H1 (cell line): Measurements from ENCODE around the gene FBXO21. TPM values are rescaled to one million over a fixed set of nuclear protein-coding genes. Genes with fewer than 3 reads are reported as not detected.

Experiments
- CTCF ChIA-PET: fragments of 300-600 bp; sonication (Branson Sonifier 250); formaldehyde crosslinking; loops from one replicate; lab custom pipeline; 2021; ENCODE audit not compliant: partially characterized antibody; lab: Charles Lee
- POLR2A ChIA-PET: fragments of 300-600 bp; sonication (Branson Sonifier 250); formaldehyde crosslinking; loops from one replicate; lab custom pipeline; 2021; ENCODE audit warnings: inconsistent platforms; ENCODE audit not compliant: partially characterized antibody; lab: Charles Lee
- DNase-seq, 2 experiments: peaks; one replicate each; pipeline versions ENCODE4 v3.0.0 to v3.0.0-alpha.2; 2010 to 2022; ENCODE audit warnings: low spot score in 2 of 2, low read depth in 1 of 2, mixed read lengths in 1 of 2
- FAIRE-seq: peaks from 2 replicates; lab custom pipeline; 2011; peaks lifted over from hg19 to GRCh38; lab: Jason Lieb, UNC
- H2AFZ ChIP-seq: 2 replicates; pipeline ENCODE4 v1.8.1; 2012; ENCODE audit warnings: low read length, inconsistent platforms
- H2AK5ac ChIP-seq: 2 replicates; pipeline ENCODE4 v1.6.1; 2013; ENCODE audit warnings: low read depth, low read length
- H2BK120ac ChIP-seq: replicated peaks from 2 replicates; pipeline ENCODE3; 2013; ENCODE audit warnings: low read depth, low read length, inconsistent platforms
- H2BK12ac ChIP-seq: 2 replicates; pipeline ENCODE4 v1.6.1; 2013; ENCODE audit warnings: low read depth, low read length
- H2BK15ac ChIP-seq: 2 replicates; pipeline ENCODE4 v1.6.1; 2013; ENCODE audit warnings: low read length
- H2BK20ac ChIP-seq: 2 replicates; pipeline ENCODE4 v1.6.1; 2013; ENCODE audit warnings: low read length
- H2BK5ac ChIP-seq: 2 replicates; pipeline ENCODE4 v1.6.1; 2013; ENCODE audit warnings: low read depth, low read length
- H3K14ac ChIP-seq: 2 replicates; pipeline ENCODE4 v1.6.1; 2013; ENCODE audit warnings: inconsistent platforms; ENCODE audit not compliant: insufficient read length
- H3K18ac ChIP-seq: 2 replicates; pipeline ENCODE4 v1.6.1; 2013; ENCODE audit warnings: low read length; ENCODE audit errors: extremely low read depth
- H3K23ac ChIP-seq: 2 replicates; pipeline ENCODE4 v1.6.1; 2013; ENCODE audit warnings: inconsistent platforms; ENCODE audit not compliant: insufficient read length
- H3K23me2 ChIP-seq: 2 replicates; pipeline ENCODE4 v1.6.1; 2013; ENCODE audit warnings: low read depth, low read length
- H3K27ac ChIP-seq: 2 replicates; pipeline ENCODE4 v1.6.1; 2011; ENCODE audit warnings: low read depth, low read length, inconsistent platforms
- H3K27me3 ChIP-seq, 4 experiments: replicated peaks in 1 of 4; 1 replicate in 1 of 4; 2 replicates in 3 of 4; pipeline versions ENCODE4 v1.6.1 to v1.8.1; 2011 to 2013; ENCODE audit warnings: low read length in 3 of 4, mild to moderate bottlenecking in 3 of 4, inconsistent platforms in 2 of 4, mixed read lengths in 2 of 4, moderate library complexity in 1 of 4; ENCODE audit not compliant: control insufficient read depth in 3 of 4, insufficient read depth in 3 of 4; ENCODE audit errors: extremely low read depth in 1 of 4
- H3K36me3 ChIP-seq, 4 experiments: 2 replicates each; pipeline versions ENCODE4 v1.6.1 to v1.8.1; 2011 to 2013; ENCODE audit warnings: mild to moderate bottlenecking in 4 of 4, low read length in 3 of 4, moderate library complexity in 2 of 4, control low read depth in 1 of 4, inconsistent platforms in 1 of 4; ENCODE audit not compliant: insufficient read depth in 4 of 4, control insufficient read depth in 2 of 4
- H3K4ac ChIP-seq: replicated peaks from 2 replicates; pipeline ENCODE3; 2013; ENCODE audit warnings: low read length, low read depth, mixed read lengths, inconsistent platforms; ENCODE audit not compliant: insufficient read length
- H3K4me1 ChIP-seq, 4 experiments: replicated peaks in 1 of 4; 1 replicate in 1 of 4; 2 replicates in 3 of 4; pipeline versions ENCODE4 v1.6.1 to v1.8.1; 2011 to 2013; ENCODE audit warnings: low read length in 3 of 4, inconsistent platforms in 2 of 4, mixed read lengths in 1 of 4; ENCODE audit not compliant: insufficient read depth in 4 of 4, control insufficient read depth in 3 of 4
- H3K4me2 ChIP-seq, 2 experiments: 2 replicates each; pipeline versions ENCODE4 v1.6.1 to v1.8.1; 2011 to 2013; ENCODE audit warnings: low read depth in 2 of 2, low read length in 2 of 2, control low read depth in 1 of 2, inconsistent platforms in 1 of 2, mild to moderate bottlenecking in 1 of 2; ENCODE audit not compliant: insufficient read depth in 1 of 2
- H3K4me3 ChIP-seq, 4 experiments: fragments of 200-600, 300-600 bp in 1 of 4; sonication (generic), shearing (Covaris generic), sonication (Bioruptor Twin) in 1 of 4; 2 replicates each; pipeline versions ENCODE4 v1.5.1 to v1.8.1; 2011 to 2016; ENCODE audit warnings: low read length in 4 of 4, low read depth in 3 of 4, control low read depth in 2 of 4, inconsistent platforms in 2 of 4, mild to moderate bottlenecking in 2 of 4, mixed read lengths in 1 of 4, moderate library complexity in 1 of 4; ENCODE audit not compliant: insufficient read depth in 2 of 4; ENCODE audit errors: extremely low read depth in 1 of 4
- H3K56ac ChIP-seq: replicated peaks from 2 replicates; pipeline ENCODE3; 2013; ENCODE audit warnings: low read depth, mild to moderate bottlenecking, mixed read lengths, low read length, inconsistent platforms; ENCODE audit not compliant: insufficient read length
- H3K79me1 ChIP-seq: 2 replicates; pipeline ENCODE4 v1.6.1; 2013; ENCODE audit warnings: low read depth, low read length, control low read depth
- H3K79me2 ChIP-seq, 2 experiments: 2 replicates each; pipeline versions ENCODE4 v1.6.1 to v1.8.1; 2012 to 2013; ENCODE audit warnings: low read length in 2 of 2, mild to moderate bottlenecking in 2 of 2, inconsistent platforms in 1 of 2; ENCODE audit not compliant: insufficient read depth in 2 of 2, control insufficient read depth in 1 of 2
- H3K9ac ChIP-seq, 4 experiments: replicated peaks in 1 of 4; 1 replicate in 1 of 4; 2 replicates in 3 of 4; pipeline versions ENCODE4 v1.6.1 to v1.8.1; 2011 to 2013; ENCODE audit warnings: low read depth in 3 of 4, low read length in 3 of 4, control low read depth in 2 of 4, mild to moderate bottlenecking in 2 of 4, moderate library complexity in 2 of 4, inconsistent platforms in 1 of 4; ENCODE audit errors: extremely low read depth in 1 of 4
- H3K9me3 ChIP-seq, 2 experiments: 2 replicates each; pipeline versions ENCODE4 v1.6.1 to v1.8.1; 2012 to 2013; ENCODE audit warnings: mild to moderate bottlenecking in 2 of 2, moderate library complexity in 2 of 2, control low read depth in 1 of 2, inconsistent platforms in 1 of 2, low read depth in 1 of 2, low read length in 1 of 2, mixed read lengths in 1 of 2; ENCODE audit not compliant: insufficient read depth in 2 of 2
- H4K20me1 ChIP-seq, 2 experiments: replicated peaks in 1 of 2; 2 replicates each; pipeline versions ENCODE3 to v1.8.1; 2011 to 2013; ENCODE audit warnings: inconsistent platforms in 2 of 2, low read length in 2 of 2, mild to moderate bottlenecking in 1 of 2; ENCODE audit not compliant: insufficient read depth in 2 of 2, control insufficient read depth in 1 of 2
- H4K5ac ChIP-seq: 2 replicates; pipeline ENCODE4 v1.6.1; 2013; ENCODE audit warnings: low read length, low read depth, mixed read lengths, inconsistent platforms; ENCODE audit not compliant: insufficient read length
- H4K8ac ChIP-seq: 2 replicates; pipeline ENCODE4 v1.8.0; 2013; ENCODE audit warnings: mild to moderate bottlenecking, moderate library complexity, low read length, inconsistent platforms; ENCODE audit not compliant: insufficient read depth; ENCODE audit errors: extremely low read depth
- H4K91ac ChIP-seq: replicated peaks from 2 replicates; pipeline ENCODE3; 2013; ENCODE audit warnings: low read length, mixed read lengths, inconsistent platforms; ENCODE audit not compliant: insufficient read length
- ATF3 ChIP-seq: IDR thresholded peaks from 2 replicates; pipeline ENCODE4 v1.6.1; 2011; ENCODE audit warnings: low read depth, mild to moderate bottlenecking, low read length; ENCODE audit not compliant: insufficient read depth
- CEBPB ChIP-seq: IDR thresholded peaks from 2 replicates; pipeline ENCODE4 v1.6.1; 2012; ENCODE audit warnings: low read depth, low read length
- CREB1 ChIP-seq: IDR thresholded peaks from 2 replicates; pipeline ENCODE4 v1.6.1; 2012; ENCODE audit warnings: inconsistent platforms
- MAFK ChIP-seq: IDR thresholded peaks from 2 replicates; pipeline ENCODE4 v1.6.1; 2012; ENCODE audit warnings: low read depth, mild to moderate bottlenecking, improper control_type of control experiment, low read length
- NANOG ChIP-seq: IDR thresholded peaks from 2 replicates; pipeline ENCODE4 v1.6.1; 2011; ENCODE audit warnings: low read length, low read depth, mild to moderate bottlenecking, inconsistent platforms; ENCODE audit not compliant: insufficient read depth, poor library complexity, severe bottlenecking
- POLR2AphosphoS5 ChIP-seq: IDR thresholded peaks from 2 replicates; pipeline ENCODE4 v1.6.1; 2011; ENCODE audit warnings: low read depth, low read length
- SAP30 ChIP-seq: fragments of 300-600 bp; sonication (generic); IDR thresholded peaks from 2 replicates; pipeline ENCODE4 v1.7.1; 2012; ENCODE audit warnings: low read length, moderate library complexity, mild to moderate bottlenecking, inconsistent platforms; ENCODE audit not compliant: insufficient read depth, insufficient replicate concordance
- SIX5 ChIP-seq: IDR thresholded peaks from 2 replicates; pipeline ENCODE4 v1.6.1; 2011; ENCODE audit warnings: mild to moderate bottlenecking, low read depth, low read length
- SRF ChIP-seq: IDR thresholded peaks from 2 replicates; pipeline ENCODE4 v1.6.1; 2011; ENCODE audit warnings: mild to moderate bottlenecking, low read depth, low read length, moderate library complexity
- TAF1 ChIP-seq: IDR thresholded peaks from 2 replicates; pipeline ENCODE4 v1.6.1; 2011; ENCODE audit warnings: mild to moderate bottlenecking, low read depth, low read length
- USF2 ChIP-seq: IDR thresholded peaks from 2 replicates; pipeline ENCODE4 v1.6.1; 2011; ENCODE audit warnings: low read length, improper control_type of control experiment
- WGBS, 2 experiments: shearing (Covaris generic) in 1 of 2; methylation state at CpG; one replicate each; pipeline versions ENCODE4 v1.1.6 to v1.1.7; 2013 to 2015; ENCODE audit warnings: low lambda C conversion rate in 2 of 2, mixed read lengths in 2 of 2, inconsistent platforms in 1 of 2, low coverage in 1 of 2, missing lambda C conversion rate in 1 of 2; ENCODE audit not compliant: insufficient replicate concordance in 2 of 2, insufficient coverage in 1 of 2, insufficient read length in 1 of 2; ENCODE audit errors: extremely low coverage in 1 of 2, missing lambda C conversion rate in 1 of 2; 5-methylcytosine and 5-hydroxymethylcytosine counted together
- polyA plus RNA-seq, 7 experiments: library from polyadenylated mRNA; depleted of rRNA in 3 of 7; stranded (reverse) in 5 of 7; unstranded in 2 of 7; fragments of >200 nt in 5 of 7; fragments of 200-250 nt in 2 of 7; gene quantifications; 1 replicate in 5 of 7; 2 replicates in 1 of 7; 4 replicates in 1 of 7; pipeline versions ENCODE4 v1.2.1 to v1.2.3, GENCODE V29; 2011 to 2013; ENCODE audit warnings: missing spikeins in 2 of 7, mixed read lengths in 2 of 7
- total RNA-seq: library from RNA; stranded (reverse); fragmentation: NEBNext Ultra II Directional; extraction: Animal tissue kit (Norgen Biotek cat#: 25700); gene quantifications from 2 replicates; pipeline ENCODE4 v1.2.1, GENCODE V29; 2021
- TF ChIP-seq, protein P1 (sequence below): IDR thresholded peaks from 2 replicates; pipeline ENCODE4 v1.6.1; 2012; ENCODE audit warnings: inconsistent platforms

The FBXO21 gene
- total and polyA plus RNA-seq, 2 of the 8 experiments (the other 6 are each of a cell fraction or from before 2014, with no cell fraction given): 57.0 to 80.6 TPM

DNA sequence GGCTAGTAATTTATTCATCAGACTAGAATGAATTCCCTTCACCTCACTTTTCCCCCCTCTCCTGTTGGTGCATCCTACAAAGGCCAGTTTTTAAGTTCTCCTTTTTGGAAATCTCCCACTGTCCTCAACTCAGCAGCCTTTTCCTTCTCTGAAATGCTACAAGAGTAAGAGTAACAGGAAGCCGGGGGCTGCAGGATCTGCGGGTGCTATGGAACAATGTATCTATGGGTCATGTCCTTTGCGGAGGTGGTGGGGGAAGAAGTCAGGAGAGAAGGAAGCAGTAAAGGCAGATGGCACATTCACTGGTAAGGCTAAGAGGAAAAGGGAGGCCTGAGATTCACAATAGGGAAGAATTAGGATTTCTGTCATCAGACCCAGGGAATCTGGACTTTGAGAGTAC, 68.8 kb downstream of the FBXO21 start:
- Histone ChIP-seq H4K20me1 (peaks cover 0 to 4% of the 10 kb centered on the region in 2 experiments), H4K5ac (no peak overlapping the region), H3K9me3 (peaks cover 3 to 5% of the 10 kb centered on the region in 2 experiments; a peak in 2 of 4 replicates), H3K56ac (no peak overlapping the region), H3K27ac (no peak overlapping the region), H2BK20ac (no peak overlapping the region), H2BK15ac (no peak overlapping the region), H3K79me2 (no peaks in the 10 kb centered on the region), H2AK5ac (no peak overlapping the region), H2BK5ac (no peak overlapping the region), H3K27me3 (no peaks in the 10 kb centered on the region), H3K23me2 (no peaks in the 10 kb centered on the region), H3K36me3 (no peaks in the 10 kb centered on the region; a peak in 1 of 8 replicates), H3K4me3 (no peak overlapping the region), H2AFZ (no peak overlapping the region), H2BK12ac (no peak overlapping the region), H3K14ac (no peak overlapping the region), H3K18ac (no peak overlapping the region), H2BK120ac (no peak overlapping the region), H3K4me1 (peaks cover 0 to 7% (median 3%) of the 10 kb centered on the region in 4 experiments; a peak in 6 of 7 replicates), H4K8ac (no peak overlapping the region), H4K91ac (no peak overlapping the region), H3K23ac (no peak overlapping the region), H3K4ac (no peak overlapping the region), H3K9ac (no peak overlapping the region), H3K79me1 (no peaks in the 10 kb centered on the region), H3K4me2 (no peak overlapping the region)
- ChIA-PET CTCF (interaction anchor here (1.6 to 5.3 kb wide), 11 partner anchors 9 to 97 kb away, joined by 7 to 161 read pairs (median 18); no protein-coding TSS in a partner anchor), POLR2A (interaction anchor here (1.2 to 2.0 kb wide), 2 partner anchors 88 to 90 kb away, joined by 3 to 6 read pairs; no protein-coding TSS in a partner anchor)
- DNase-seq (no peak), FAIRE-seq (no peak)
- whole genome bisulfite sequencing, 2 experiments: 92% methylated on average over 3 of the region's 3 CpGs; no CpG with 5 or more reads in 1 of the 2 experiments
- TF ChIP-seq USF2 (no peak), CEBPB (no peak), CREB1 (no peak), MAFK (no peak), POLR2AphosphoS5 (no peak), SAP30 (no peak), SRF (no peak), ATF3 (no peak), SIX5 (no peak), TAF1 (no peak), NANOG (no peak)
- TF ChIP-seq, protein P1, sequence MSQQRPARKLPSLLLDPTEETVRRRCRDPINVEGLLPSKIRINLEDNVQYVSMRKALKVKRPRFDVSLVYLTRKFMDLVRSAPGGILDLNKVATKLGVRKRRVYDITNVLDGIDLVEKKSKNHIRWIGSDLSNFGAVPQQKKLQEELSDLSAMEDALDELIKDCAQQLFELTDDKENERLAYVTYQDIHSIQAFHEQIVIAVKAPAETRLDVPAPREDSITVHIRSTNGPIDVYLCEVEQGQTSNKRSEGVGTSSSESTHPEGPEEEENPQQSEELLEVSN: no peak
